Large intestine (tissue), 3 donors: ENCODE data around the gene NEUROG1. TPM values are rescaled to one million over a fixed set of nuclear protein-coding genes. Genes with fewer than 3 reads are reported as not detected.

Experiments
- DNase-seq, 2 donors: peaks; one replicate each; pipeline versions ENCODE4 v3.0.0 to v3.0.0-alpha.2; 2013
- H3K27ac ChIP-seq: one replicate; pipeline ENCODE4 v1.5.1; 2013; ENCODE audit warnings: low read length
- H3K27me3 ChIP-seq: 2 replicates; pipeline ENCODE4 v1.6.1; 2013; ENCODE audit warnings: low read length; ENCODE audit not compliant: control insufficient read depth, insufficient read depth
- H3K36me3 ChIP-seq: 2 replicates; pipeline ENCODE4 v1.6.1; 2013; ENCODE audit warnings: low read length; ENCODE audit not compliant: control insufficient read depth, insufficient read depth
- H3K4me1 ChIP-seq: one replicate; pipeline ENCODE4 v1.6.1; 2013; ENCODE audit warnings: low read length; ENCODE audit not compliant: control insufficient read depth, insufficient read depth
- H3K4me3 ChIP-seq: one replicate; pipeline ENCODE4 v1.5.1; 2013; ENCODE audit warnings: low read length
- H3K9me3 ChIP-seq: one replicate; pipeline ENCODE4 v1.6.1; 2013; ENCODE audit warnings: mild to moderate bottlenecking, low read depth, low read length, moderate library complexity; ENCODE audit not compliant: control insufficient read depth
- WGBS: methylation state at CpG from one replicate; pipeline ENCODE4 v1.1.5; 2013; ENCODE audit warnings: low lambda C conversion rate; ENCODE audit not compliant: insufficient coverage; 5-methylcytosine and 5-hydroxymethylcytosine counted together
- polyA plus RNA-seq: library from polyadenylated mRNA; unstranded; fragments of 120-200 nt; gene quantifications from one replicate; pipeline ENCODE4 v1.2.1, GENCODE V29; 2013

Gene NEUROG1
- polyA plus RNA-seq, 1 donor: not detected

GRCh38 chr5:135547590-135548254 is 12.0 kb upstream of the NEUROG1 start:
- Histone ChIP-seq H3K9me3 (peaks cover 3% of the 10 kb centered on the region), H3K27me3 (peaks cover 86% of the 10 kb centered on the region), H3K36me3 (no peaks in the 10 kb centered on the region), H3K4me3 (no peak overlapping the region), H3K27ac (no peak overlapping the region), H3K4me1 (peaks cover 6% of the 10 kb centered on the region)
- WGBS: 83% methylated on average over 1 of the region's 8 CpGs
- DNase-seq: no peak

GRCh38 chr5:135546912-135547311 is 11.1 kb upstream of the NEUROG1 start:
- Histone ChIP-seq H3K27ac (no peak overlapping the region), H3K4me3 (no peak overlapping the region), H3K4me1 (peaks cover 6% of the 10 kb centered on the region), H3K9me3 (peaks cover 3% of the 10 kb centered on the region), H3K36me3 (no peaks in the 10 kb centered on the region), H3K27me3 (peaks cover 91% of the 10 kb centered on the region)
- WGBS: 100% methylated on average over 1 of the region's 4 CpGs
- no peak for DNase-seq

GRCh38 chr5:135546101-135546500 is 10.3 kb upstream of the NEUROG1 start:
- Histone ChIP-seq H3K27ac (no peak overlapping the region), H3K36me3 (no peaks in the 10 kb centered on the region), H3K4me3 (no peak overlapping the region), H3K9me3 (peaks cover 3% of the 10 kb centered on the region), H3K27me3 (peaks cover 97% of the 10 kb centered on the region), H3K4me1 (peaks cover 6% of the 10 kb centered on the region)
- WGBS: no CpG with 5 or more reads among the region's 12 CpGs
- no peak for DNase-seq

GRCh38 chr5:135545099-135545498 is 9.3 kb upstream of the NEUROG1 start:
- Histone ChIP-seq H3K9me3 (peaks cover 3% of the 10 kb centered on the region), H3K27me3 (peaks cover 97% of the 10 kb centered on the region), H3K27ac (no peak overlapping the region), H3K36me3 (no peaks in the 10 kb centered on the region), H3K4me3 (no peak overlapping the region), H3K4me1 (peaks cover 6% of the 10 kb centered on the region)
- no peak for DNase-seq
- WGBS: no CpG with 5 or more reads among the region's 17 CpGs

- Histone ChIP-seq H3K9me3 (peaks cover 3% of the 10 kb centered on the region), H3K27me3 (peaks cover 97% of the 10 kb centered on the region), H3K27ac (no peak overlapping the region), H3K36me3 (no peaks in the 10 kb centered on the region), H3K4me1 (peaks cover 6% of the 10 kb centered on the region), H3K4me3 (no peak overlapping the region)
- no CpG with 5 or more reads among the region's 77 CpGs for WGBS
- peak in 1 of 2 donors; percentile 37 for DNase-seq
Measured at GRCh38 chr5:135543485-135544304, 7.9 kb upstream of the NEUROG1 start.

GRCh38 chr5:135543001-135543484 is 7.3 kb upstream of the NEUROG1 start:
- H3K27ac ChIP-seq: no peak overlapping the region
- H3K9me3 ChIP-seq: peaks cover 3% of the 10 kb centered on the region
- H3K4me1 ChIP-seq: peaks cover 6% of the 10 kb centered on the region
- peak in 1 of 2 donors; percentile 22 for DNase-seq
- 0% methylated on average over 1 of the region's 5 CpGs for WGBS
- peaks cover 97% of the 10 kb centered on the region for H3K27me3 ChIP-seq
- H3K4me3 ChIP-seq: no peak overlapping the region
- no peaks in the 10 kb centered on the region for H3K36me3 ChIP-seq

GRCh38 chr5:135541807-135542502 is 6.2 kb upstream of the NEUROG1 start:
- Histone ChIP-seq H3K36me3 (no peaks in the 10 kb centered on the region), H3K4me3 (no peak overlapping the region), H3K27me3 (peaks cover 97% of the 10 kb centered on the region), H3K4me1 (peaks cover 6% of the 10 kb centered on the region), H3K9me3 (peaks cover 3% of the 10 kb centered on the region), H3K27ac (no peak overlapping the region)
- WGBS: no CpG with 5 or more reads among the region's 11 CpGs
- DNase-seq: no peak

- Histone ChIP-seq H3K36me3 (no peaks in the 10 kb centered on the region), H3K4me1 (peaks cover 6% of the 10 kb centered on the region), H3K9me3 (peaks cover 9% of the 10 kb centered on the region), H3K27ac (no peak overlapping the region), H3K4me3 (no peak overlapping the region), H3K27me3 (peaks cover 97% of the 10 kb centered on the region)
- no peak for DNase-seq
- no CpG with 5 or more reads among the region's 4 CpGs for WGBS
Measured at GRCh38 chr5:135539430-135540005, 3.8 kb upstream of the NEUROG1 start.

- Histone ChIP-seq H3K27me3 (peaks cover 97% of the 10 kb centered on the region), H3K36me3 (no peaks in the 10 kb centered on the region)
- WGBS: no CpG with 5 or more reads among the region's 5 CpGs
Measured at GRCh38 chr5:135538261-135538660, 2.5 kb upstream of the NEUROG1 start.

GRCh38 chr5:135537745-135538144 is 2.0 kb upstream of the NEUROG1 start:
- no peaks in the 10 kb centered on the region for H3K4me1 ChIP-seq
- 100% methylated on average over 1 of the region's 2 CpGs for WGBS
- no peak overlapping the region for H3K27ac ChIP-seq
- no peak overlapping the region for H3K4me3 ChIP-seq
- no peak for DNase-seq
- peaks cover 6% of the 10 kb centered on the region for H3K9me3 ChIP-seq
- peaks cover 98% of the 10 kb centered on the region for H3K27me3 ChIP-seq
- H3K36me3 ChIP-seq: no peaks in the 10 kb centered on the region

More at GRCh38 chr5:135538261-135538660, 2.5 kb upstream of the NEUROG1 start:
- Histone ChIP-seq H3K9me3 (peaks cover 6% of the 10 kb centered on the region), H3K4me3 (no peak overlapping the region), H3K27ac (no peak overlapping the region), H3K4me1 (no peaks in the 10 kb centered on the region)
- no peak for DNase-seq
